ENCODE data around the gene ALDH1A2. TPM values are rescaled to one million over a fixed set of nuclear protein-coding genes. Genes with fewer than 3 reads are reported as not detected.

The ALDH1A2 gene
- total and polyA plus RNA-seq, 11 donors, result 1.9 to 63.3 (median 6.8) TPM

- no peak for DNase-seq
- Histone ChIP-seq H3K4me3 (no peak overlapping the region), H3K27ac (no peak overlapping the region), H3K36me3 (no peaks in the 10 kb centered on the region), H3K27me3 (no peaks in the 10 kb centered on the region), H3K4me1 (no peaks in the 10 kb centered on the region), H3K9me3 (no peaks in the 10 kb centered on the region)
- TF ChIP-seq, protein P1, sequence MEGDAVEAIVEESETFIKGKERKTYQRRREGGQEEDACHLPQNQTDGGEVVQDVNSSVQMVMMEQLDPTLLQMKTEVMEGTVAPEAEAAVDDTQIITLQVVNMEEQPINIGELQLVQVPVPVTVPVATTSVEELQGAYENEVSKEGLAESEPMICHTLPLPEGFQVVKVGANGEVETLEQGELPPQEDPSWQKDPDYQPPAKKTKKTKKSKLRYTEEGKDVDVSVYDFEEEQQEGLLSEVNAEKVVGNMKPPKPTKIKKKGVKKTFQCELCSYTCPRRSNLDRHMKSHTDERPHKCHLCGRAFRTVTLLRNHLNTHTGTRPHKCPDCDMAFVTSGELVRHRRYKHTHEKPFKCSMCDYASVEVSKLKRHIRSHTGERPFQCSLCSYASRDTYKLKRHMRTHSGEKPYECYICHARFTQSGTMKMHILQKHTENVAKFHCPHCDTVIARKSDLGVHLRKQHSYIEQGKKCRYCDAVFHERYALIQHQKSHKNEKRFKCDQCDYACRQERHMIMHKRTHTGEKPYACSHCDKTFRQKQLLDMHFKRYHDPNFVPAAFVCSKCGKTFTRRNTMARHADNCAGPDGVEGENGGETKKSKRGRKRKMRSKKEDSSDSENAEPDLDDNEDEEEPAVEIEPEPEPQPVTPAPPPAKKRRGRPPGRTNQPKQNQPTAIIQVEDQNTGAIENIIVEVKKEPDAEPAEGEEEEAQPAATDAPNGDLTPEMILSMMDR (IDR thresholded peaks at IDR 0.05), result no peak
- TF ChIP-seq POLR2A (IDR thresholded peaks at IDR 0.05), result no peak
- WGBS, 4 donors, result 66 to 74% (median 73%) methylated on average over 8 of the region's 8 CpGs
- no peak for ATAC-seq
- intact Hi-C loops (cut with DNase I), result no loop called here
Measured at GRCh38 chr15:58080398-58080797, 14.9 kb upstream of the ALDH1A2 start.

DNA sequence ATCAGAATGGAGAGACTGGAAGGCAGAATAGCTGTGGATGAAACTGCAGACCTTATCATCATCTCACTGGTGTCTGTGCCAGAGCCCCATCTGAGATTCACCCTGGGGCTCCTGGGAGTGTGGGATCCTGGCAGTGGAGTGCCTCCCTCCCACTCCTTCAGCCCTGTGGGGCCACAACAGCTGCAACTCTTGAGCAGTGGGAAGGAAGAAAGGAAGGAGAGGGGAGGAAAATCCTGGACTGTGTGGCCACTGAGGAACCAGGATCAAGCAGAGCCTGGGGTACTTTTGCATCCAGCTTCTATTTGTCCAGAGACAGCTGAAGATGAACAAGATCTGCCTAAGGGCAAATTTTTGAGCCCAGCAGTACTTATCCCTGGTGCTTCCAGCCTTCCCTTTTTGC, 13.1 kb upstream of the ALDH1A2 start:
- H3K27me3 ChIP-seq, result peaks cover 0 to 14% (median 0%) of the 10 kb centered on the region in 9 donors
- no peak for TF ChIP-seq POLR2A (IDR thresholded peaks at IDR 0.05)
- TF ChIP-seq, protein P1 (IDR thresholded peaks at IDR 0.05), result no peak
- DNase-seq (no peak), ATAC-seq (no peak)
- H3K4me1 ChIP-seq, result no peaks in the 10 kb centered on the region
- no peaks in the 10 kb centered on the region for H3K36me3 ChIP-seq
- H3K27ac ChIP-seq, result no peak overlapping the region
- H3K4me3 ChIP-seq, result no peak overlapping the region
- no peaks in the 10 kb centered on the region for H3K9me3 ChIP-seq
- intact Hi-C loops (cut with DNase I), result loop anchor here in 6 of 10 donors (5.0 to 10.0 kb wide), 3 partner anchors 99 to 106 kb away; no protein-coding TSS in a partner anchor

GRCh38 chr15:58077427-58077826, 11.9 kb upstream of the ALDH1A2 start:
- WGBS, 4 donors, result 19 to 30% (median 26%) methylated on average over 1 of the region's 1 CpG
- H3K36me3 ChIP-seq, result no peaks in the 10 kb centered on the region
- intact Hi-C loops (cut with DNase I), result loop anchor here in 7 of 10 donors (2.0 to 10.0 kb wide), 4 partner anchors 100 to 107 kb away; no protein-coding TSS in a partner anchor
- no peaks in the 10 kb centered on the region for H3K4me1 ChIP-seq
- no peak for TF ChIP-seq POLR2A (IDR thresholded peaks at IDR 0.05)
- TF ChIP-seq, protein P1 (IDR thresholded peaks at IDR 0.05), result peak in 2 of 12 donors; percentile 15 to 21
- ATAC-seq (no peak), DNase-seq (no peak)
- H3K27me3 ChIP-seq, result peaks cover 0 to 14% (median 0%) of the 10 kb centered on the region in 9 donors
- no peak overlapping the region for H3K27ac ChIP-seq
- H3K4me3 ChIP-seq, result no peak overlapping the region
- no peaks in the 10 kb centered on the region for H3K9me3 ChIP-seq

- intact Hi-C loops (cut with DNase I), result loop anchor here in 5 of 10 donors (5.0 to 10.0 kb wide), 4 partner anchors 110 to 517 kb away; no protein-coding TSS in a partner anchor
- no peak for DNase-seq
- H3K9me3 ChIP-seq, result no peaks in the 10 kb centered on the region
- H3K27me3 ChIP-seq, result peaks cover 0 to 14% (median 0%) of the 10 kb centered on the region in 9 donors
- H3K27ac ChIP-seq, result no peak overlapping the region
- no peak for ATAC-seq
- 91 to 98% (median 95%) methylated on average over 2 of the region's 2 CpGs for WGBS, 4 donors
- H3K36me3 ChIP-seq, result no peaks in the 10 kb centered on the region
- H3K4me1 ChIP-seq, result no peaks in the 10 kb centered on the region
- no peak overlapping the region for H3K4me3 ChIP-seq
- TF ChIP-seq, protein P1 (IDR thresholded peaks at IDR 0.05), result no peak
- TF ChIP-seq POLR2A (IDR thresholded peaks at IDR 0.05), result no peak
Measured at GRCh38 chr15:58074452-58074851, 8.9 kb upstream of the ALDH1A2 start.
